BE2C (cell line): ENCODE results near the gene CDCA5.

Experiments used
- DNase-seq: peaks from one replicate; pipeline ENCODE4 v3.0.0-alpha.2; 2020
- H3K27me3 ChIP-seq: fragments of 250-450 bp; sonication (Bioruptor Pico); 2 replicates; pipeline ENCODE4 v1.5.1; 2020; ENCODE audit warnings: mild to moderate bottlenecking
- H3K36me3 ChIP-seq: fragments of 250-450 bp; sonication (Bioruptor Pico); 2 replicates; pipeline ENCODE4 v1.5.1; 2020; ENCODE audit warnings: mild to moderate bottlenecking
- H3K4me1 ChIP-seq: fragments of 250-450 bp; sonication (Bioruptor Pico); 2 replicates; pipeline ENCODE4 v1.5.1; 2020
- H3K4me3 ChIP-seq: 2 replicates; pipeline ENCODE4 v1.5.1; 2011; ENCODE audit warnings: low read depth, low read length
- H3K9me3 ChIP-seq: fragments of 250-450 bp; sonication (Bioruptor Pico); 2 replicates; pipeline ENCODE4 v1.5.1; 2020
- CTCF ChIP-seq: IDR thresholded peaks from 2 replicates; pipeline ENCODE4 v1.5.1; 2012; ENCODE audit warnings: mild to moderate bottlenecking, low read depth, low read length

Gene CDCA5

GRCh38 chr11:65130631-65131416 lies 47.0 kb upstream of the CDCA5 start:
- H3K4me1 ChIP-seq: no peaks in the 10 kb centered on the region
- no peak overlapping the region for H3K4me3 ChIP-seq
- H3K9me3 ChIP-seq: no peaks in the 10 kb centered on the region
- no peaks in the 10 kb centered on the region for H3K27me3 ChIP-seq
- no peak for DNase-seq
- H3K36me3 ChIP-seq: peaks cover 9% of the 10 kb centered on the region; the same call in 1 of the 2 replicates
- no peak for TF ChIP-seq CTCF

- Histone ChIP-seq H3K27me3 (no peaks in the 10 kb centered on the region), H3K4me3 (no peak overlapping the region), H3K4me1 (no peaks in the 10 kb centered on the region), H3K9me3 (no peaks in the 10 kb centered on the region), H3K36me3 (peaks cover 9% of the 10 kb centered on the region; the same call in 1 of the 2 replicates)
- DNase-seq: no peak
- no peak for TF ChIP-seq CTCF
Observed at GRCh38 chr11:65129649-65130441, 46.0 kb upstream of the CDCA5 start.

GRCh38 chr11:65128182-65129145 lies 44.6 kb upstream of the CDCA5 start:
- no peaks in the 10 kb centered on the region for H3K27me3 ChIP-seq
- H3K4me1 ChIP-seq: no peaks in the 10 kb centered on the region
- no peak for DNase-seq
- TF ChIP-seq CTCF: no peak
- H3K36me3 ChIP-seq: peaks cover 9% of the 10 kb centered on the region; the same call in 1 of the 2 replicates
- H3K4me3 ChIP-seq: no peak overlapping the region
- no peaks in the 10 kb centered on the region for H3K9me3 ChIP-seq

- H3K36me3 ChIP-seq: peaks cover 9% of the 10 kb centered on the region; the same call in 1 of the 2 replicates
- H3K27me3 ChIP-seq: no peaks in the 10 kb centered on the region
- H3K4me3 ChIP-seq: no peak overlapping the region
- DNase-seq: no peak
- H3K9me3 ChIP-seq: no peaks in the 10 kb centered on the region
- no peak for TF ChIP-seq CTCF
- H3K4me1 ChIP-seq: no peaks in the 10 kb centered on the region
Observed at GRCh38 chr11:65127473-65128181, 43.8 kb upstream of the CDCA5 start.

GRCh38 chr11:65126624-65127274 lies 42.9 kb upstream of the CDCA5 start:
- Histone ChIP-seq H3K4me1 (no peaks in the 10 kb centered on the region), H3K9me3 (no peaks in the 10 kb centered on the region), H3K4me3 (no peak overlapping the region), H3K36me3 (peaks cover 9% of the 10 kb centered on the region; the same call in 1 of the 2 replicates), H3K27me3 (no peaks in the 10 kb centered on the region)
- TF ChIP-seq CTCF: no peak
- DNase-seq: no peak
